B cell (primary cell): Measurements from ENCODE around the gene IGF2BP3. TPM values are rescaled to one million over a fixed set of nuclear protein-coding genes. Genes with fewer than 3 reads are reported as not detected.

ENCODE experiments used
- ATAC-seq: fragments of 200-7000 bp; cut with Tn5 transposase; one replicate; pipeline ENCODE4 v1.10.0; 2021; ENCODE audit warnings: low read depth, mild to moderate bottlenecking, moderate number of reproducible peaks, moderate library complexity
- CTCF ChIA-PET: fragments of 350-600 bp; sonication (Branson Sonifier 250); formaldehyde crosslinking; loops from one replicate; lab custom pipeline; 2021; ENCODE audit warnings: antibody characterized with exemption, inconsistent platforms; lab: Charles Lee
- POLR2A ChIA-PET: fragments of 350-600 bp; sonication (Branson Sonifier 250); formaldehyde crosslinking; loops from one replicate; lab custom pipeline; 2021; ENCODE audit warnings: antibody characterized with exemption; lab: Charles Lee
- DNase-seq: peaks from one replicate; pipeline ENCODE4 v3.0.0; 2013
- H2AFZ ChIP-seq: 2 replicates; pipeline ENCODE4 v1.6.1; 2012; ENCODE audit warnings: mild to moderate bottlenecking, low read depth, low read length; ENCODE audit not compliant: insufficient read depth, poor library complexity, severe bottlenecking
- H3K27ac ChIP-seq, 2 donors: 1 replicate in 1 of 2; 2 replicates in 1 of 2; pipeline ENCODE4 v1.5.1; 2012 to 2013; ENCODE audit warnings: low read length in 2 of 2, mild to moderate bottlenecking in 2 of 2, moderate library complexity in 1 of 2
- H3K27me3 ChIP-seq, 4 experiments: fragments of 200-600 bp in 1 of 4; sonication (generic) in 1 of 4; replicated peaks in 1 of 4; 1 replicate in 2 of 4; 2 replicates in 2 of 4; pipeline versions ENCODE4 v1.6.1 to v1.7.0; 2013 to 2016; ENCODE audit warnings: low read length in 3 of 4, mild to moderate bottlenecking in 2 of 4, mixed read lengths in 1 of 4, moderate library complexity in 1 of 4; ENCODE audit not compliant: insufficient read depth in 4 of 4, control insufficient read depth in 3 of 4; ENCODE audit errors: control extremely low read depth in 1 of 4
- H3K36me3 ChIP-seq, 2 experiments: replicated peaks in 1 of 2; 1 replicate in 1 of 2; 2 replicates in 1 of 2; pipeline versions ENCODE4 v1.6.1 to v1.7.1; 2013; ENCODE audit warnings: low read length in 1 of 2; ENCODE audit not compliant: insufficient read depth in 2 of 2, control insufficient read depth in 1 of 2; ENCODE audit errors: control extremely low read depth in 1 of 2, extremely low read depth in 1 of 2
- H3K4me1 ChIP-seq, 2 donors: fragments of 200-600 bp in 1 of 2; sonication (generic) in 1 of 2; 1 replicate in 1 of 2; 2 replicates in 1 of 2; pipeline versions ENCODE4 v1.5.1 to v1.6.1; 2013 to 2017; ENCODE audit warnings: low read length in 2 of 2; ENCODE audit not compliant: control insufficient read depth in 2 of 2, insufficient read depth in 2 of 2
- H3K4me2 ChIP-seq: replicated peaks from 2 replicates; pipeline ENCODE3; 2012; ENCODE audit warnings: mild to moderate bottlenecking, low read depth, low read length; ENCODE audit not compliant: poor library complexity, severe bottlenecking
- H3K4me3 ChIP-seq, 5 experiments: fragments of 200-600 bp in 1 of 5; sonication (generic) in 1 of 5; 1 replicate in 3 of 5; 2 replicates in 2 of 5; pipeline versions ENCODE4 v1.5.1 to v1.7.0; 2011 to 2016; ENCODE audit warnings: low read length in 4 of 5, mild to moderate bottlenecking in 4 of 5, low read depth in 2 of 5, control low read depth in 1 of 5, moderate library complexity in 1 of 5; ENCODE audit not compliant: insufficient read depth in 1 of 5; ENCODE audit errors: control extremely low read depth in 1 of 5, extremely low read depth in 1 of 5
- H3K79me2 ChIP-seq: fragments of 200-600 bp; sonication (generic); one replicate; pipeline ENCODE4 v1.6.0; 2016; ENCODE audit warnings: low read length; ENCODE audit not compliant: control insufficient read depth, insufficient read depth
- H3K9ac ChIP-seq: fragments of 200-600 bp; sonication (generic); 2 replicates; pipeline ENCODE4 v1.6.1; 2017; ENCODE audit warnings: mild to moderate bottlenecking, low read length, moderate library complexity
- H3K9me3 ChIP-seq, 3 donors: one replicate each; pipeline versions ENCODE4 v1.6.1 to v1.7.1; 2013; ENCODE audit warnings: low read length in 2 of 3; ENCODE audit not compliant: control insufficient read depth in 2 of 3, insufficient read depth in 1 of 3; ENCODE audit errors: control extremely low read depth in 1 of 3
- H4K20me1 ChIP-seq: 2 replicates; pipeline ENCODE4 v1.6.0; 2012; ENCODE audit warnings: mild to moderate bottlenecking, low read length; ENCODE audit not compliant: insufficient read depth, control insufficient read depth, poor library complexity, severe bottlenecking
- H3K27ac Mint-ChIP-seq: one replicate; pipeline ENCODE4 v1.8.0; 2021; ENCODE audit warnings: mixed read lengths
- H3K27me3 Mint-ChIP-seq: one replicate; pipeline ENCODE4 v1.8.0; 2021; ENCODE audit warnings: mixed read lengths
- H3K4me1 Mint-ChIP-seq: one replicate; pipeline ENCODE4 v1.8.0; 2021; ENCODE audit warnings: mixed read lengths
- H3K4me3 Mint-ChIP-seq: one replicate; pipeline ENCODE4 v1.8.0; 2021; ENCODE audit warnings: mixed read lengths
- H3K9me3 Mint-ChIP-seq: one replicate; pipeline ENCODE4 v1.8.0; 2022; ENCODE audit warnings: mixed read lengths; ENCODE audit not compliant: insufficient read depth
- EZH2 ChIP-seq: IDR thresholded peaks from 2 replicates; pipeline ENCODE4 v1.6.1; 2012; ENCODE audit warnings: borderline replicate concordance, low read depth, mild to moderate bottlenecking, moderate library complexity, low read length; ENCODE audit not compliant: insufficient read depth, poor library complexity, severe bottlenecking
- WGBS: methylation state at CpG from one replicate; pipeline ENCODE4 v1.1.5; 2013; ENCODE audit warnings: missing lambda C conversion rate; ENCODE audit not compliant: insufficient coverage; 5-methylcytosine and 5-hydroxymethylcytosine counted together
- intact Hi-C: fragments of 100-400 bp; cut with micrococcal nuclease; formaldehyde crosslinking; loops from one replicate; pipeline ENCODE4 v1.10.0; 2022
- polyA plus RNA-seq: library from polyadenylated mRNA; depleted of rRNA; stranded (reverse); fragments of >200 nt; gene quantifications from 2 replicates; pipeline ENCODE4 v1.2.3, GENCODE V29; 2012
- total RNA-seq, 2 donors: library from RNA; stranded (reverse); fragments of 120-200 nt in 1 of 2; gene quantifications; 1 replicate in 1 of 2; 2 replicates in 1 of 2; pipeline versions ENCODE4 v1.2.3 to v1.2.4, GENCODE V29; 2013 to 2022
- TF ChIP-seq, protein P1 (sequence below): fragments of 200-600 bp; IDR thresholded peaks from one replicate; pipeline ENCODE4 v1.8.0; 2022; ENCODE audit warnings: antibody characterized with exemption, mild to moderate bottlenecking

Gene IGF2BP3
- total and polyA plus RNA-seq, 2 donors (not counting 1 experiment from before 2014, with no cell fraction given) = 0.63 to 10.0 TPM

GRCh38 chr7:23267357-23267756 lies 202.9 kb downstream of the IGF2BP3 start:
- intact Hi-C loops = loop anchor here (10.0 kb wide), 1 partner anchor 743 kb away; no protein-coding TSS in a partner anchor
- H3K4me1 ChIP-seq = no peaks in the 10 kb centered on the region
- no peak overlapping the region for H3K4me3 ChIP-seq
- H3K9ac ChIP-seq = no peak overlapping the region
- no peak overlapping the region for H3K27ac ChIP-seq
- ATAC-seq = no peak
- TF ChIP-seq EZH2 = no peak
- TF ChIP-seq, protein P1, sequence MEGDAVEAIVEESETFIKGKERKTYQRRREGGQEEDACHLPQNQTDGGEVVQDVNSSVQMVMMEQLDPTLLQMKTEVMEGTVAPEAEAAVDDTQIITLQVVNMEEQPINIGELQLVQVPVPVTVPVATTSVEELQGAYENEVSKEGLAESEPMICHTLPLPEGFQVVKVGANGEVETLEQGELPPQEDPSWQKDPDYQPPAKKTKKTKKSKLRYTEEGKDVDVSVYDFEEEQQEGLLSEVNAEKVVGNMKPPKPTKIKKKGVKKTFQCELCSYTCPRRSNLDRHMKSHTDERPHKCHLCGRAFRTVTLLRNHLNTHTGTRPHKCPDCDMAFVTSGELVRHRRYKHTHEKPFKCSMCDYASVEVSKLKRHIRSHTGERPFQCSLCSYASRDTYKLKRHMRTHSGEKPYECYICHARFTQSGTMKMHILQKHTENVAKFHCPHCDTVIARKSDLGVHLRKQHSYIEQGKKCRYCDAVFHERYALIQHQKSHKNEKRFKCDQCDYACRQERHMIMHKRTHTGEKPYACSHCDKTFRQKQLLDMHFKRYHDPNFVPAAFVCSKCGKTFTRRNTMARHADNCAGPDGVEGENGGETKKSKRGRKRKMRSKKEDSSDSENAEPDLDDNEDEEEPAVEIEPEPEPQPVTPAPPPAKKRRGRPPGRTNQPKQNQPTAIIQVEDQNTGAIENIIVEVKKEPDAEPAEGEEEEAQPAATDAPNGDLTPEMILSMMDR = no peak
- H3K4me3 Mint-ChIP-seq = no peak overlapping the region
- H2AFZ ChIP-seq = no peak overlapping the region
- no peaks in the 10 kb centered on the region for H3K79me2 ChIP-seq
- H3K9me3 ChIP-seq = no peaks in the 10 kb centered on the region
- no peaks in the 10 kb centered on the region for H3K9me3 Mint-ChIP-seq
- CTCF ChIA-PET = interaction anchor here (1.2 to 2.9 kb wide), 3 partner anchors 9 to 196 kb away, joined by 5 to 9 read pairs (median 6); no protein-coding TSS in a partner anchor
- WGBS = 94% methylated on average over 2 of the region's 2 CpGs
- POLR2A ChIA-PET = no interaction called here
- no peak overlapping the region for H3K27ac Mint-ChIP-seq
- no peaks in the 10 kb centered on the region for H3K36me3 ChIP-seq
- no peaks in the 10 kb centered on the region for H4K20me1 ChIP-seq
- H3K4me2 ChIP-seq = no peak overlapping the region
- H3K27me3 ChIP-seq = peaks cover 0 to under 1% (median 0%) of the 10 kb centered on the region in 4 experiments
- peaks cover 8% of the 10 kb centered on the region for H3K27me3 Mint-ChIP-seq
- no peak for DNase-seq
- H3K4me1 Mint-ChIP-seq = no peaks in the 10 kb centered on the region

DNA sequence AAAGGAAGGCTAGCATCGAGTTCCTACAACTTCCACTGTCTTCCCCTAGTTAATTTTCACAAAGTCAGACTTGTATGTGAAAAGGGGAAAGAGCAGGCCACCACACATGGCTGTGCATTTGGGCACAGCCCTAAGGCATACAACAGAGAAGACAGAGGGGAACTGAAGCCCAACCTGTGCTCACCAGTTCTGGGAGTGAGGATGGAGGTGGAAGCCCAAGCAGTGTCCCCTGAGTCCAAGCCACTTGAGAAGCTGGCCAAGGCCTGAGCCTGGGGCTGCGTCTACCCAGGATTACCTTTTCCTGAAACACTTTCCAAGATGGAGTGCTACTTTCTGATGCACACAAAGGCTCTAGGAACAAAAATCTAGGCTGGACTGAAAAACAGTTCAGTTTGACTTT lies 203.4 kb downstream of the IGF2BP3 start:
- no peak for DNase-seq
- ATAC-seq = no peak
- no peak overlapping the region for H3K27ac Mint-ChIP-seq
- no CpG with 5 or more reads among the region's 2 CpGs for WGBS
- H3K9me3 Mint-ChIP-seq = no peaks in the 10 kb centered on the region
- H2AFZ ChIP-seq = no peak overlapping the region
- no peaks in the 10 kb centered on the region for H3K36me3 ChIP-seq
- POLR2A ChIA-PET = no interaction called here
- peaks cover 0 to under 1% of the 10 kb centered on the region in 2 donors for H3K4me1 ChIP-seq
- H3K4me3 ChIP-seq = no peak overlapping the region
- H3K4me3 Mint-ChIP-seq = no peak overlapping the region
- no peak overlapping the region for H3K27ac ChIP-seq
- H3K79me2 ChIP-seq = no peaks in the 10 kb centered on the region
- H3K4me2 ChIP-seq = no peak overlapping the region
- H3K27me3 Mint-ChIP-seq = peaks cover 5% of the 10 kb centered on the region
- H3K4me1 Mint-ChIP-seq = no peaks in the 10 kb centered on the region
- no peaks in the 10 kb centered on the region for H4K20me1 ChIP-seq
- H3K9me3 ChIP-seq = no peaks in the 10 kb centered on the region
- TF ChIP-seq, protein P1 = no peak
- TF ChIP-seq EZH2 = no peak
- intact Hi-C loops = loop anchor here (10.0 kb wide), 1 partner anchor 742 kb away; no protein-coding TSS in a partner anchor
- H3K9ac ChIP-seq = no peak overlapping the region
- CTCF ChIA-PET = interaction anchor here (0.9 to 2.9 kb wide), 3 partner anchors 10 to 444 kb away, joined by 4 to 9 read pairs (median 5); no protein-coding TSS in a partner anchor
- H3K27me3 ChIP-seq = no peaks in the 10 kb centered on the region
